HepG2 (cell line): ENCODE measurements around the gene KIF1C. TPM values are rescaled to one million over a fixed set of nuclear protein-coding genes. Genes with fewer than 3 reads are reported as not detected.

ENCODE experiments used
- DR1 ChIP-seq: sonication (generic); formaldehyde crosslinking; IDR thresholded peaks from 2 replicates; pipeline ENCODE4 v1.8.0; 2021; ENCODE audit warnings: mild to moderate bottlenecking, missing genetic modification reagents, inconsistent platforms
- E2F2 ChIP-seq: sonication (generic); formaldehyde crosslinking; IDR thresholded peaks from 2 replicates; pipeline ENCODE4 v1.4.0; 2020; ENCODE audit warnings: missing genetic modification reagents, borderline replicate concordance
- GMEB2 ChIP-seq: IDR thresholded peaks from 2 replicates; pipeline ENCODE4 v1.6.1; 2016; ENCODE audit warnings: missing biosample characterization, missing genetic modification reagents, low read depth
- HIVEP1 ChIP-seq: sonication (generic); formaldehyde crosslinking; IDR thresholded peaks from 2 replicates; pipeline ENCODE4 v1.4.0; 2020; ENCODE audit warnings: mild to moderate bottlenecking, missing genetic modification reagents
- KLF11 ChIP-seq: IDR thresholded peaks from 2 replicates; pipeline ENCODE4 v1.6.1; 2016; ENCODE audit warnings: missing compliant biosample characterization
- LCORL ChIP-seq, 2 experiments: fragments of 450-650 bp in 1 of 2; sonication (generic) in 1 of 2; formaldehyde crosslinking in 1 of 2; IDR thresholded peaks; 2 replicates each; pipeline versions ENCODE4 v1.5.0 to v1.6.1; 2017 to 2020; ENCODE audit warnings: antibody characterized with exemption in 1 of 2, missing genetic modification reagents in 1 of 2
- NAIF1 ChIP-seq: sonication (generic); formaldehyde crosslinking; IDR thresholded peaks from 2 replicates; pipeline ENCODE4 v1.5.0; 2020; ENCODE audit warnings: mild to moderate bottlenecking, missing genetic modification reagents, borderline replicate concordance
- NKX3-1 ChIP-seq: sonication (generic); formaldehyde crosslinking; IDR thresholded peaks from 2 replicates; pipeline ENCODE4 v1.5.0; 2020; ENCODE audit warnings: missing genetic modification reagents
- RFXANK ChIP-seq: IDR thresholded peaks from 2 replicates; pipeline ENCODE4 v1.6.1; 2016
- TMF1 ChIP-seq: sonication (generic); formaldehyde crosslinking; IDR thresholded peaks from 2 replicates; pipeline ENCODE4 v1.8.1; 2022; ENCODE audit warnings: low read depth, missing genetic modification reagents
- ZNF234 ChIP-seq: sonication (generic); formaldehyde crosslinking; conservative IDR thresholded peaks from 2 replicates; pipeline ENCODE4 v1.5.1; 2020; ENCODE audit warnings: mild to moderate bottlenecking, missing genetic modification reagents
- ZNF282 ChIP-seq: fragments of 450-650 bp; IDR thresholded peaks from 2 replicates; pipeline ENCODE4 v1.6.1; 2018; ENCODE audit not compliant: partially characterized antibody
- ZNF414 ChIP-seq: sonication (generic); formaldehyde crosslinking; IDR thresholded peaks from 2 replicates; pipeline ENCODE4 v1.5.0; 2020; ENCODE audit warnings: missing genetic modification reagents
- ZNF556 ChIP-seq: sonication (generic); formaldehyde crosslinking; IDR thresholded peaks from 2 replicates; pipeline ENCODE4 v1.4.0; 2020; ENCODE audit warnings: mild to moderate bottlenecking, missing genetic modification reagents, borderline replicate concordance
- ZNF687 ChIP-seq: sonication (generic); formaldehyde crosslinking; IDR thresholded peaks from 2 replicates; pipeline ENCODE4 v1.5.1; 2020; ENCODE audit warnings: mild to moderate bottlenecking, missing genetic modification reagents, moderate library complexity
- ZNF691 ChIP-seq: sonication (generic); formaldehyde crosslinking; IDR thresholded peaks from 2 replicates; pipeline ENCODE4 v1.4.0; 2020; ENCODE audit warnings: missing genetic modification reagents, low read depth, mild to moderate bottlenecking, borderline replicate concordance
- ZNF704 ChIP-seq: sonication (generic); formaldehyde crosslinking; IDR thresholded peaks from 2 replicates; pipeline ENCODE4 v1.8.1; 2023; ENCODE audit warnings: mild to moderate bottlenecking, inconsistent platforms, moderate library complexity, missing genetic modification reagents, borderline replicate concordance
- ZNF775 ChIP-seq: sonication (generic); formaldehyde crosslinking; IDR thresholded peaks from 2 replicates; pipeline ENCODE4 v1.4.0; 2020; ENCODE audit warnings: missing genetic modification reagents, mild to moderate bottlenecking, moderate library complexity, borderline replicate concordance
- ZNF841 ChIP-seq: sonication (generic); formaldehyde crosslinking; IDR thresholded peaks from 2 replicates; pipeline ENCODE4 v1.8.1; 2023; ENCODE audit warnings: missing genetic modification reagents, borderline replicate concordance
- polyA plus RNA-seq, 8 experiments: library from polyadenylated mRNA; depleted of rRNA in 3 of 8; stranded (reverse) in 7 of 8; unstranded in 1 of 8; fragments of >200 nt; fragmentation: Illumina TruSeq in 4 of 8; extraction: Trizol in 4 of 8; gene quantifications; 2 replicates each; pipeline versions ENCODE4 v1.2.1 to v1.2.3, GENCODE V29; 2011 to 2016; ENCODE audit warnings: low read depth in 4 of 8, missing spikeins in 1 of 8, mixed read lengths in 1 of 8; ENCODE audit not compliant: insufficient read depth in 1 of 8
- total RNA-seq, 5 experiments: library from RNA; depleted of rRNA; stranded (reverse); fragments of >200 nt; fragmentation: Illumina TruSeq; extraction: Trizol; gene quantifications; 2 replicates each; pipeline ENCODE4 v1.2.3, GENCODE V29; 2016; ENCODE audit warnings: low read depth in 1 of 5

KIF1C gene
- total and polyA plus RNA-seq, 2 of the 13 experiments (the other 11 are each of a cell fraction or from before 2014, with no cell fraction given), result 70.0 to 104 TPM

- peak; percentile 51; the same call in 1 of the 2 replicates for TF ChIP-seq ZNF691 (CRISPR knock-in tag)
- TF ChIP-seq LCORL (IDR thresholded peaks at IDR 0.05), result no peak
- no peak for TF ChIP-seq LCORL (CRISPR knock-in tag; IDR thresholded peaks at IDR 0.05)
- 0 out of 2 replicates have a peak, but pooled peaks have one; percentile 5 for TF ChIP-seq ZNF841
- TF ChIP-seq E2F2, result 0 out of 2 replicates have a peak, but pooled peaks have one; percentile 16
- 0 out of 2 replicates have a peak, but pooled peaks have one; percentile 53 for TF ChIP-seq KLF11 (CRISPR knock-in tag)
- TF ChIP-seq GMEB2 (CRISPR knock-in tag), result no peak
- TF ChIP-seq DR1 (CRISPR knock-in tag), result 0 out of 2 replicates have a peak, but pooled peaks have one; percentile 36
- TF ChIP-seq ZNF704 (CRISPR knock-in tag), result 0 out of 2 replicates have a peak, but pooled peaks have one; percentile 59
- peak; percentile 47; the same call in 1 of the 2 replicates for TF ChIP-seq NAIF1 (CRISPR knock-in tag)
- no peak; the same call in none of the 2 replicates for TF ChIP-seq ZNF687
- no peak for TF ChIP-seq ZNF234 (CRISPR knock-in tag)
- TF ChIP-seq ZNF414, result peak; percentile 8; the same call in 1 of the 2 replicates
- TF ChIP-seq ZNF556 (CRISPR knock-in tag), result 0 out of 2 replicates have a peak, but pooled peaks have one; percentile 8
- no peak for TF ChIP-seq RFXANK (CRISPR knock-in tag)
- no peak for TF ChIP-seq ZNF282
- TF ChIP-seq NKX3-1 (CRISPR knock-in tag), result 0 out of 2 replicates have a peak, but pooled peaks have one; percentile 20
- no peak for TF ChIP-seq ZNF775 (CRISPR knock-in tag)
- TF ChIP-seq TMF1 (CRISPR knock-in tag), result no peak
- no peak for TF ChIP-seq HIVEP1 (CRISPR knock-in tag)
Observed at GRCh38 chr17:4968486-4969046, 29.2 kb upstream of the KIF1C start (continued).
